Measurements from ENCODE around the gene PRMT3.

DNA sequence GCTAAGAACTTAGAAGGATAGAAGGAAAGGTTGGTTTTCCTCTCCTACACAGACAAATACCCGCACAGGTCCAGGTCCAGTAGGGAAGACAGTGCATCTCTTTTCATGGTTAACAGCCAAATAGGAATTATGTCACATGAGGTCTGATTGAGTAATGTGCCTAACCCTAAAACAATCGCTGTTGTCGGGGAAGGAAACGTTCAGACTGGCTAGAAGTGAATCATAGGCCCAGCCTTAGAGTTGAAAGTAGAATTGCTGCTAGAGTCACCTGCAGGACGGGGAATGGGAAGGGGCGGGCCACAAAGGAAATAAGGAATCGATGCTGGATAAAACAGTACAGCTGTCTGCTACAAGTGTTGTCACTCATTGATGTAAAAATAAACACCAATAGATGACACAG, 36.4 kb upstream of the PRMT3 start:
- TF ChIP-seq, protein P1, sequence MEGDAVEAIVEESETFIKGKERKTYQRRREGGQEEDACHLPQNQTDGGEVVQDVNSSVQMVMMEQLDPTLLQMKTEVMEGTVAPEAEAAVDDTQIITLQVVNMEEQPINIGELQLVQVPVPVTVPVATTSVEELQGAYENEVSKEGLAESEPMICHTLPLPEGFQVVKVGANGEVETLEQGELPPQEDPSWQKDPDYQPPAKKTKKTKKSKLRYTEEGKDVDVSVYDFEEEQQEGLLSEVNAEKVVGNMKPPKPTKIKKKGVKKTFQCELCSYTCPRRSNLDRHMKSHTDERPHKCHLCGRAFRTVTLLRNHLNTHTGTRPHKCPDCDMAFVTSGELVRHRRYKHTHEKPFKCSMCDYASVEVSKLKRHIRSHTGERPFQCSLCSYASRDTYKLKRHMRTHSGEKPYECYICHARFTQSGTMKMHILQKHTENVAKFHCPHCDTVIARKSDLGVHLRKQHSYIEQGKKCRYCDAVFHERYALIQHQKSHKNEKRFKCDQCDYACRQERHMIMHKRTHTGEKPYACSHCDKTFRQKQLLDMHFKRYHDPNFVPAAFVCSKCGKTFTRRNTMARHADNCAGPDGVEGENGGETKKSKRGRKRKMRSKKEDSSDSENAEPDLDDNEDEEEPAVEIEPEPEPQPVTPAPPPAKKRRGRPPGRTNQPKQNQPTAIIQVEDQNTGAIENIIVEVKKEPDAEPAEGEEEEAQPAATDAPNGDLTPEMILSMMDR (IDR thresholded peaks at IDR 0.05): no peak
- no peak for TF ChIP-seq EZH2 (IDR thresholded peaks at IDR 0.05; ENCODE audit: borderline replicate concordance, insufficient read depth, low read depth, low read length, poor library complexity, severe bottlenecking)
